ENCODE measurements around the gene TAOK3.

Gene TAOK3

GRCh38 chr12:118220702-118221101 lies 152.0 kb downstream of the TAOK3 start:
- Histone ChIP-seq H3F3A (ENCODE audit: insufficient read depth) (peaks cover 13% of the 10 kb centered on the region), H3K9ac (ENCODE audit: low read length) (no peak overlapping the region), H3K27ac (ENCODE audit: low read depth, low read length) (peak overlapping the region; percentile 70), H3K27me3 (ENCODE audit: low read length) (no peaks in the 10 kb centered on the region), H3K79me2 (ENCODE audit: insufficient read depth, low read length) (no peaks in the 10 kb centered on the region), H3K9me2 (replicated peaks; ENCODE audit: insufficient read depth, low read length) (no peaks in the 10 kb centered on the region), H3K4me3 (ENCODE audit: insufficient read depth, low read length, poor library complexity, severe bottlenecking) (no peak overlapping the region), H4K20me1 (ENCODE audit: low read depth, low read length) (no peaks in the 10 kb centered on the region), H3K4me2 (ENCODE audit: low read depth, low read length, poor library complexity, severe bottlenecking) (no peak overlapping the region), H2AFZ (ENCODE audit: low read depth, low read length, severe bottlenecking) (no peak overlapping the region), H3K9me3 (ENCODE audit: insufficient read depth, low read length) (no peaks in the 10 kb centered on the region), H3K36me3 (ENCODE audit: low read length) (peaks cover 6% of the 10 kb centered on the region; the same call in 1 of the 2 replicates)
- TF ChIP-seq CTCF (IDR thresholded peaks at IDR 0.05; ENCODE audit: insufficient read depth, low read length, poor library complexity, severe bottlenecking) (no peak), EZH2phosphoT487 (conservative IDR thresholded peaks at IDR 0.05; ENCODE audit: low read length) (no peak)

GRCh38 chr12:118219772-118220171 lies 152.9 kb downstream of the TAOK3 start:
- no peaks in the 10 kb centered on the region for H3K79me2 ChIP-seq (ENCODE audit: insufficient read depth, low read length)
- H3K9me3 ChIP-seq (ENCODE audit: insufficient read depth, low read length) = no peaks in the 10 kb centered on the region
- H3F3A ChIP-seq (ENCODE audit: insufficient read depth) = peaks cover 13% of the 10 kb centered on the region
- H3K4me2 ChIP-seq (ENCODE audit: low read depth, low read length, poor library complexity, severe bottlenecking) = peak overlapping the region; percentile 37
- H4K20me1 ChIP-seq (ENCODE audit: low read depth, low read length) = no peaks in the 10 kb centered on the region
- no peak for TF ChIP-seq CTCF (IDR thresholded peaks at IDR 0.05; ENCODE audit: insufficient read depth, low read length, poor library complexity, severe bottlenecking)
- TF ChIP-seq EZH2phosphoT487 (conservative IDR thresholded peaks at IDR 0.05; ENCODE audit: low read length) = no peak
- H3K27ac ChIP-seq (ENCODE audit: low read depth, low read length) = peak overlapping the region; percentile 70
- no peak overlapping the region for H3K4me3 ChIP-seq (ENCODE audit: insufficient read depth, low read length, poor library complexity, severe bottlenecking)
- H3K27me3 ChIP-seq (ENCODE audit: low read length) = no peaks in the 10 kb centered on the region
- no peak overlapping the region for H2AFZ ChIP-seq (ENCODE audit: low read depth, low read length, severe bottlenecking)
- no peak overlapping the region for H3K9ac ChIP-seq (ENCODE audit: low read length)
- no peaks in the 10 kb centered on the region; the same call in 1 of the 2 replicates for H3K36me3 ChIP-seq (ENCODE audit: low read length)
- no peaks in the 10 kb centered on the region for H3K9me2 ChIP-seq (replicated peaks; ENCODE audit: insufficient read depth, low read length)

GRCh38 chr12:118219106-118219505 lies 153.6 kb downstream of the TAOK3 start:
- peaks cover 13% of the 10 kb centered on the region for H3F3A ChIP-seq (ENCODE audit: insufficient read depth)
- no peak overlapping the region for H3K4me3 ChIP-seq (ENCODE audit: insufficient read depth, low read length, poor library complexity, severe bottlenecking)
- no peak for TF ChIP-seq CTCF (IDR thresholded peaks at IDR 0.05; ENCODE audit: insufficient read depth, low read length, poor library complexity, severe bottlenecking)
- TF ChIP-seq EZH2phosphoT487 (conservative IDR thresholded peaks at IDR 0.05; ENCODE audit: low read length) = no peak

More at GRCh38 chr12:118219106-118219505, 153.6 kb downstream of the TAOK3 start:
- H3K9me3 ChIP-seq (ENCODE audit: insufficient read depth, low read length) = no peaks in the 10 kb centered on the region
- no peaks in the 10 kb centered on the region for H3K79me2 ChIP-seq (ENCODE audit: insufficient read depth, low read length)
- no peaks in the 10 kb centered on the region for H3K27me3 ChIP-seq (ENCODE audit: low read length)
- H3K9ac ChIP-seq (ENCODE audit: low read length) = no peak overlapping the region
- H3K4me2 ChIP-seq (ENCODE audit: low read depth, low read length, poor library complexity, severe bottlenecking) = peak overlapping the region; percentile 37
- H4K20me1 ChIP-seq (ENCODE audit: low read depth, low read length) = no peaks in the 10 kb centered on the region
- peaks cover 2% of the 10 kb centered on the region; the same call in 1 of the 2 replicates for H3K36me3 ChIP-seq (ENCODE audit: low read length)
- H2AFZ ChIP-seq (ENCODE audit: low read depth, low read length, severe bottlenecking) = no peak overlapping the region
- peak overlapping the region; percentile 70 for H3K27ac ChIP-seq (ENCODE audit: low read depth, low read length)
- no peaks in the 10 kb centered on the region for H3K9me2 ChIP-seq (replicated peaks; ENCODE audit: insufficient read depth, low read length)

Measured in SU-DHL-6 (cell line).